Activated gamma-delta T cell (primary cell): Measurements from ENCODE around the gene RASGRP1.

Experiments
- DNase-seq: peaks from one replicate; lab custom pipeline; 2025; lab: John Stamatoyannopoulos, UW

The RASGRP1 gene

GRCh38 chr15:38535491-38536200, 29.0 kb downstream of the RASGRP1 start:
- DNase-seq = no peak

- no peak for DNase-seq
Measured at GRCh38 chr15:38534691-38535090, 29.9 kb downstream of the RASGRP1 start.

- no peak for DNase-seq
Measured at GRCh38 chr15:38533926-38534325, 30.7 kb downstream of the RASGRP1 start.

- no peak for DNase-seq
Measured at GRCh38 chr15:38533416-38533915, 31.1 kb downstream of the RASGRP1 start.

- DNase-seq = no peak
Measured at GRCh38 chr15:38532728-38533127, 31.9 kb downstream of the RASGRP1 start.

GRCh38 chr15:38531509-38531908, 33.1 kb downstream of the RASGRP1 start:
- DNase-seq = no peak

GRCh38 chr15:38530113-38530512, 34.5 kb downstream of the RASGRP1 start:
- DNase-seq = no peak

GRCh38 chr15:38528294-38528693, 36.3 kb downstream of the RASGRP1 start:
- DNase-seq = no peak

- DNase-seq = no peak
Measured at GRCh38 chr15:38526158-38526557, 38.5 kb downstream of the RASGRP1 start.

- DNase-seq = no peak
Measured at GRCh38 chr15:38525489-38525888, 39.1 kb downstream of the RASGRP1 start.

- DNase-seq = no peak
Measured at GRCh38 chr15:38524156-38524555, 40.5 kb downstream of the RASGRP1 start.

GRCh38 chr15:38522922-38523321, 41.7 kb downstream of the RASGRP1 start:
- DNase-seq = no peak

- no peak for DNase-seq
Measured at GRCh38 chr15:38521316-38521715, 43.3 kb downstream of the RASGRP1 start.

GRCh38 chr15:38520035-38520434, 44.6 kb downstream of the RASGRP1 start:
- no peak for DNase-seq

- DNase-seq = no peak
Measured at GRCh38 chr15:38518084-38518483, 46.5 kb downstream of the RASGRP1 start.

GRCh38 chr15:38517312-38517975, 47.2 kb downstream of the RASGRP1 start:
- DNase-seq = no peak

GRCh38 chr15:38516626-38517025, 48.0 kb downstream of the RASGRP1 start:
- DNase-seq = no peak

- no peak for DNase-seq
Measured at GRCh38 chr15:38514601-38515000, 50.0 kb downstream of the RASGRP1 start.

- DNase-seq = no peak
Measured at GRCh38 chr15:38512901-38513300, 51.7 kb downstream of the RASGRP1 start.

- DNase-seq = no peak
Measured at GRCh38 chr15:38509152-38509551, 55.5 kb downstream of the RASGRP1 start.

GRCh38 chr15:38508647-38509046, 56.0 kb downstream of the RASGRP1 start:
- DNase-seq = no peak

- no peak for DNase-seq
Measured at GRCh38 chr15:38507570-38507969, 57.0 kb downstream of the RASGRP1 start.

GRCh38 chr15:38506997-38507396, 57.6 kb downstream of the RASGRP1 start:
- DNase-seq = no peak
